Activated CD4-positive, alpha-beta T cell treated with anti-CD3 and anti-CD28 coated beads, Interleukin-2, amount 50 U/mL, for 48 hours (primary cell): ENCODE measurements around the gene RTN4R.
"Not testable (repeated sequence)": the region's sequence is repeated elsewhere in the genome, so short reads cannot be mapped to it uniquely, and the experiment has no call there.

Experiments used
- DNase-seq, 2 experiments: peaks; one replicate each; pipeline ENCODE4 v3.0.0-alpha.2; 2020

RTN4R gene

DNA sequence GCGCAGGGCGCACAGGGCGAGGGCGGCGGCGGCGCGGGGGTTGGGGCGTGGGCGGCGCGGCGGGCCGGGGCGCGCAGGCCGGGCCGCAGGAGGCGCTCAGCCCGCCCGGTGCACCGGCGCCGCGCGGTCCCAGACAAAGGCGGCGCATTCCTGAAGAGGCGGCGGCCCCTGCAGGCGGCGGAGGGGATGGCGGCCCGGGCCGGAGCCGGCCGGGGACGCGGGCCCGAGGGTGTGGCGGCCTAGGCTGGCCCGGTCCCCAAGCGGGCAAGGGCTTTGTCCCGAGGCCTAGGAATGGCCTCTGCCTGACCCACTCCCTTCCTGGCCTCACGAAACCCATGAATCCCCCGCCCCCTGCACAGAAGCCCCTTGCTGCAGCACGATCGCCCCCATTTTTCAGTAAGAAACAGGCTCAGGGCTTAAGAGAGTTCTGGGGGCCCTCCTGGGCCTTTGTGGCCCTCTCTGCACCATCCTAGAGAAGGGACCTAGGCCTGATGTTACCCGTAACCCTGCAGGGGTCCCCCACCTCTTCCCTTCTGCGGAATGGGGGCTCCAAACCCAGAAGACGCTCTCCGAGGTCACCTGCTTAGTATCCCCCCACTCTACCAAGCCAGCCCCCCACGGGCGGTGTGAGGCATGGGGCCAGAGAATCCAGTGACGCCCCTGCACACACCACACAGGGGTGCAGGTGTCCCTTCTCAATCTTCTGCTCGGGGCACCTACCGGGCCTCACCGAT is at the start of gene RTN4R:
RTN4R (minus strand) TSS at position 40 of the 734 bp plus-strand sequence. CDS start 226 bp downstream, outside the sequence.
- peak; percentile 54 to 65 for DNase-seq

DNA sequence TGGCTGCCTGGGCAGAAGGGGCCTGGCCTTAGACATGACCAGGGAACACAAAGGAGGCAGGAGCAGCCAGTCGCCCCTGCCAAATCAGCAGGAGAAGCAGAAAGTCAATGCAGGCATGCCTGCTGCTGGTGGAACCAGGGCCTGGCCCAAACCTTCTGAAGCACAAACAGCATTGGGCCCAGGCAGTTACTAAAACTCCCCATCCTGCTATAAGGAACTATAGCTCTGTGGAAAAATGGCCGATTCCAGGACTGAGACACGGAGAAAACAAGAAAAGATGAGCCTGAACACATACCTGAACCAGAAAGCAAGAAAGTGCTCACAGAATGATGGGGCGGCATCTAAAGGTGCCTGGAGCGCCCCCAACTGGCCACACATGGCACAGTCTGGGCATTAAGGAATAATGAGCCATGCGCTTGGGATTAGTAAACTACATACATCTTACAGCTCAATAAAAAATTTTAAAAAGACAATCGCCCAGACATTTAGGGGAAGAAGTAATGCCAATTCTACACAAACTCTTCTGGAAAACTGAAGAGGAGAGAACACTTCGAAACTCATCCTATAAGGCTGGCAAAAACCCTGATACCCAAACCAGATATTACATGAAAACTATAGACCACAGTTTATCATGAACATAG is 49.4 kb upstream of the RTN4R start:
- DNase-seq: peak; percentile 45 to 54

DNA sequence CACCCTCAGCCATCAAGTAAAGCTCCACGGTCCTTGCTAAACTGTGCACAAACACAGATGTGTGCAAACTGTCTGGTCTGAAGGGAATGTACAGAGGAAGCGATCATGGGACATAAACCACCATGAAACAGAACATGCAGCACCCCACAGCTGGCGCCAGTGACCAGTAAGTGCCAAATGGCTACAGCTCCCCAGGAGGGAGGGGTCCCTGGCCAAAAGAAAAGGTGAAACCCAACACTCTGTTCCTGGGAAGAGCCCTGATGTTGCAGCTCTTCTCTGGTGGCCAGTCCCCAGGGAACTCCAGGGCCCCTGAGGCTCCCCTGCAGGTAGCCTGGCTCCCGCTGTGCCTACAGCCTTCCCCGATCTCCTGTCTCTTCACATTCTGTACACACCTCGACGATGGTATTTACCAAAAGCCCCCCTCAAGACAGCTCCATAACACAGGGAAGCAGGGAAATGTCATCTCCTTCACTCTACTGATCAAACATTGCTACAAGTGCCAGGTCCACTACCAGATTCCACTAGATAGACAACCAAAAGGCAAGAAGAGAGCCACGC is 48.8 kb upstream of the RTN4R start:
- no peak for DNase-seq

DNA sequence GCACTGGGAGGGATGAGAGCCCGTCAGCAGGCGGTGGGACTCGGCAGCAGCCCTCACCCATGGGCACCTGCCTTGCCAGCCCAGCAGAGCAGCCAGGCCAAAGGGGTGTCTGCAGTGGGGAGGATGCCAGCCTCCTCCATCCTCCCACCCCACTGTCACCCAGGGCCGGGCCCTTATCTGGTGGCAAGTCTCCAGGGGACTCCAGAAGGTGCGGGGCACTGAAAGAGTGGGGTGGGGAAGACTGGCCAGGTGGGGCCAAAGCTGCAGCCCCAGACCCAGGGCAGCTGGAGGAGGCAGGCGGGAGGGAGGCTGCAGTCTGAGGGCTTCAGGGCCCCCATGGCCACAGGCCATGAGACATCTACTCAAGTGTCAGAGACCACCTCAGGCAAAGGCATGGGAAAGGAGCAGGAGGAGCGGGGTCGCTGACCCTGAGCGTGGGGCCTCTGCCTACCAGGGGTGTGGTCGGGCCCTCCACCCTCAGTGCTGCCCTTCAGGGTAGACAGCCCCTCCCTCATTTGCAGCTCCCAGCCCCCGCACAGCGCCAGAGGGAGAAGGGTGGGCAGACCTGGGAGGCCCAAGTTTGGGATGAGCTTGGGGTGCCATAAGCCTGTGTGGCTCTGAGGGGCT is 48.2 kb upstream of the RTN4R start:
- DNase-seq: no peak

DNA sequence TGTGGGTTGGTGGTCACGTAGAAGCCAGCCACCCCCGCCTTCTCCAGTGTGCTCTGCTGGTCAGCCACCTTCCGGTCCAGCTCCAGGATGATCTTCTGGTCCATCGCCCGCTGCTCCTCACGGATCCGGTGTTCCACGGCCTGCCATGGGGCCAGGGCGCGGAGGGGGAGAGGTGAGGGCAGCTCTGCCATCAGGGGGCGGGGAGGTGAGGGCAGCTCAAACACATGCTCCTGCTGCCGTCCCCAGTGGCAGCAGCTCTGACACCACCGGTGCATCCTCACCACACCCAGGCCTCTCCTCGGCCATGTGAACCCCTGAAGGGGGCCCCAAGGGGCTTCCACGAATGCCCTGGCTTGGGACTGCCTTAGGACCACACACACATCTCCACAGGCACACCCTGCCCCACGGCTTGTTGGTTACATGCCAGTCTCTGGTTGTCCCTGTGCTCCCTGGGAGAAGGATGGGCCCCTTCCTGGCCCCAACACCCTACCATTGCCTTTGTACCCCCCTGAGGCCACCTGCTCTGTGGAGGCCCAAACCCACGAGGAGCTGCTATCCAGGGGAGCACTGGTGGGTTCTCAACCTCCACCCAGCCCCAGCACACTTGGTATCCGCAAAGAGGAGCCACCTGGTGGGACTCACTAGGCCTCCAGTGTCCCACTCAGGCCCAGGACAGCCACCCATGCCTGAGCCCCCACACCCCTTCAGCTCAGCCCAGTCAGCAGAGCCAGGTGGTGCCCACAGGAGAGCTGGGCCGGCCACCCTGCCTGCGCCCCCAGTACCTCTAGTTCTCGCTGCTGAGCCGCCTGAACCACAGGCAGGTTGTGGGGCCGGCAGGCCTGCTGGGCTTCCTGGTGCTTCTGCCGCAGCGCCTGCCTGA is 47.5 kb upstream of the RTN4R start:
- no peak for DNase-seq

DNA sequence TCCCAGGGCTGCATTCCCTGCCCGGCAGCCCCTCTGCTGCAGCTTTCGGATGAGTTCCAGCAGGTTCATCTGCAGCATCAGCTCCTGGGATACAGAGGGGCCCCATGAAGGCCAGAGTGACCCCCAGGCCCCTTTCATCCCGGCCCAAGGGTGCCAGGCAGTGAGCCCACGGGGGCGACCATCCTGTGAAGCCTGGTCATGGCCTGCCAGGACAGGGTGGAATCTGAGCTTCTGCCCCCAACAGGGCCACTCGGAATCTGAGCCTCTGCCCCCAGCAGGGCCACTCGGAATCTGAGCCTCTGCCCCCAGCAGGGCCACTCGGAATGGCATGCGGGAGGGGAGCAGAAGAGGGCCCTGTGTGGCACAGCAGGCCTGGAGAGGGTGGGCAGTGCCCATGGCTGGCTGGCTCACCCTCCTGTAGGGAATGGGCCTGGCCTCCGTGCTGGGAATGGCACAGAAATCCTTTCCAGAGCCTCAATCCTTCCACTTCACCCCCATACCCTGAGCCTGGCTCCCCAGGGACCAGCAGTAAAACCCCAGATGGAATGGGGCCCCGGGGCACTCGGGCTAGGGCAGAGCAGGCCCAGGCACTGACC is 46.7 kb upstream of the RTN4R start:
- DNase-seq: not testable (repeated sequence)

DNA sequence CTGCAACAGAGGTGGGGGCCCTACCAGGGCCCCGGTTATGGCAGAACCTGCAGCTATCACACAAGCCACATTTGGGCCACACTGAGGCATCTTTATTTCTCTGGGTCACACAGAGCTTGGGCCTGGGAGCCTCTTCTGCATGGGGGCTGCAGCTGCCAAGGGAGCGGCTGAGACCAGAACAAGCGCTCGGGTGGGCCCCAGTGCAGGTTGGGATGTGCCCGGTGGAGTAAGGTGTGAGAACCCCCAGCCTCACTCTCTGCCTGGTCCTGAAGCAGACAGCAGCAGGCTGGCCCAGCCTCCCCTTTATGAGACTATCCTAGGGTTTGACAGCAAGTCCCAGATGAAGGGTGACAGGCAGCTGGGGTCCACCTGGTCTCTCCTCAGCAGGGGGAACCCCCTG is 46.1 kb upstream of the RTN4R start:
- DNase-seq: not testable (repeated sequence)

DNA sequence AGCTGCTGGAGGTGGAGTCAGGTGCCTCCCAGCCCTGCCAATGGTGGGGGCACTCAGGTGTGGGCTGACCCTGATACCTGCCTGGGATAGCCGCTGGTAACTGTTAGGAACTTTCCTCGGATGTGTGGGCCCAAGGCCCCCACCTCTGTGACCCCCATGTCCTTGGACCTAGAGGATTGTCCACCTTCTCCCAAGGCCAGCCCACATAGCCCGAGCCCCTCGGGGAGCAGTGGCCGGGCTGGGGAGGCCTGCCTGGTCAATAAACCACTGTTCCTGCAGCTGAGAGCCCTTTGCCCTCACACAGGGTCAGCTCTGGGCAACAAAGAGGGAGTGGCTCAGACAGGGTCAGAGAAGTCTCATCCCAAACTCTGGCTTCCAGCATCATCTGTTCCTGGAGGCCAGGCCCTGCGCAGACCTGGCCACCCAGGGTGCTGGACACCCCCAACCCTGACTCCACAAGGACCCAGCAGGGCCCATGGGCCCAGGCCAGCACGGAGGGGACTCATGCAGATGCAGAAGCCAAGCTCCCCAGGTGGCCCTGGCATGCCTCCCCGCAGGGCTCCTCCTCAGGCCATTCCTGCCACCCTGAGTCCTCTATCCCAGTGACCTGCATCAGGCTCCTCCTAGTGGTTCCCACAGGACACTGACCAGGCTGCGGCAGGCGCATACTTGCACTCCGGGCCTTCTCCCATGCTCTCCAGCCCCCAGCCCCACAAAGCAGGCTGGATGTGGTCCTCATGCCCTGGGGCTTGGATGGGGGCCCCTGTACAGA is 45.4 kb upstream of the RTN4R start:
- DNase-seq: not testable (repeated sequence)

DNA sequence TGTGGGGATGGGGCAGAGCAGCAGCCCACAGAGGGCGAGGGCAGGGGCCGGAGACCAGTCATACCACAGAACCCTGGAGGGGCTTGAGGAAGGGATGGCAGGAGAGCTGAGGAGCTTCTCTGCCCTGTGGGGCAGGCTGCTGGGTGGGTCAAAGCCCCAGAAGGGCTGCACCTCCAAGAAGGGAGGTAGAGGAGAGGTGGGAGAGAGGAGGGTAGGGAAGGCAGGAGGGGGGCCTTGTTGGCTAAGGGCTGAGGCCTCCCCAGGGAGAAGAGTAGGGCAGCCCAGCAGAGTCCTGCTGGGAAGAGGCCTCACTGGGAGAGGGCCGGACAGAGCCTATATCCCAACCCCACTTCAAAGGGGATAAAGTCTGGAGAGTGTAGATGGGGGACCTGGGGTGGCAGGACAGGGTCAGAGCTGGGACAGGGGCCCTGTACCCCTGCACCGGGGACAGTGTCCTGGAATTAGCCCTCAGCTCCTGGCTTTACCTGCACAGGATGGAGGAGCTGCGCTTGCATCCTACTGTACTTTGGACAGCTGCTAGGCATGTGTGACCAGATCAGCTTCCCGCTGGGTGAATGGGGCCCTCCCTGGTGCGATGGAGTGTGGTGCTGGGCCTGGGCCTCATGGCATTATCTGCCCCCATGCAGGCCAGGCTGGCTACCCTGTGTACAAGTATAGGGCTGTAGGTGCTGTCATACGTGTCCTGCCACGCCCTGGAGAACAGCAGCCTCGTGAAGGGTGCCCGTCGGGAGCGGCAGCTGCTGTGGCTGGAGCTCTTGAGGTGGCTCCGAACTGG is 44.5 kb upstream of the RTN4R start:
- no peak for DNase-seq

DNA sequence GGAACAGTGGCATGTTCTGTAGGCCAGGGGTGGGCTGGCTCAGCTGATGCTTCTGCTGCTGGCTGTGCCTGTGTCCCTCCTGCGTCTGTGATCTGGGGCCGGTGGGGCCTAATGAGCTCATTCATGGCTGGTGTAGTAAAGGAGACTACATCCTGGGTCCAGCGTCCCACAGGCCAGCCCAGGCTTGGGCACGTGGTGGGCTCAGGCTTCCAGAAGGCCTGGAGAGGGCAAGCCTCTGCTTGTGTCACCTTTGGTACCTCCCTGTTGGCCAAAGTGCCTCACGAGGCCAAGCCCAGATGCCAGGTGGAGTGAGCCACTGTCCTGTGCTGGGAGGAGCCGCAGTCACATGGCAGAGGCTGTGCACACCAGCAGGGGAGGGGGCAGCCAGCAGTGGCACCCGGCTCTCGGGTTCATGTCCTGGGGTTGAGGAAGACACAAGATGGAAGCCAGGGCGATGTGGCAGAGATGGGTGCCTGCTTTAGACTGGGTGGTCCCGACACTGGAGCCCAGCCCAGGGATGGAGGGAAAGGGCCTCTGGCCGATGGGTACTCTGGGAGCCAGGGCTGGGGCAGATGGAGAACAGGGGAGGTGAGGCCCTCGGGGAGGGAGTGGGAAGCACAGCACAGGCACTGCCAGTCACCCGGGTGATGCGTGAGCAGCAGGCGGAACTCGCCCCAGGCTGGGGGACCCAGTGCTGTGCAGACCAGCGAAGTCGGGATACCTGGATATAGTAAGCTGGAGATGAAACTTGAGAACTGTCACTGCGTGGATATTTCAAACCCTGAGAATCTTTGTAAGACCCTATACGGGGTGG is 43.3 kb upstream of the RTN4R start:
- not testable (repeated sequence) for DNase-seq

DNA sequence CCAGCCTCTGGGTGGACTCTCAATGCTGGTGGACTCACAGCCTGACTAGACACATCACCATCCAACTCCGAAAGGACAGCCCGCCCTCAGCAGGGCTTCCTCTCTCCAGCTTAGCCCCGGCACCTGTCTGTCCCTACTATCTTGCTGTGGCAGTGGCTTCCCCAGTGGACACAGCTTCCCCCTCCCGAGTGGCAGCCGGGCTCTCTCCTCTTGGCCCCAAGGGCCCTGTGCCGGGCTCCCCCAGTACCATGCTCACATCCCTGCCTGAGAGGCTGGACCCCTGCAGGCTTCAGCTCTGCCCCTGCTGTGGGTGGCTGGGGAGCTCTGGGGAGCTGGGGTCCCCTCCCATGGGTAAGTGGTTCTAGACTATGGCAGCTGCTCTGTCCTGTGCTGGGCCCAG is 42.7 kb upstream of the RTN4R start:
- DNase-seq: not testable (repeated sequence)

DNA sequence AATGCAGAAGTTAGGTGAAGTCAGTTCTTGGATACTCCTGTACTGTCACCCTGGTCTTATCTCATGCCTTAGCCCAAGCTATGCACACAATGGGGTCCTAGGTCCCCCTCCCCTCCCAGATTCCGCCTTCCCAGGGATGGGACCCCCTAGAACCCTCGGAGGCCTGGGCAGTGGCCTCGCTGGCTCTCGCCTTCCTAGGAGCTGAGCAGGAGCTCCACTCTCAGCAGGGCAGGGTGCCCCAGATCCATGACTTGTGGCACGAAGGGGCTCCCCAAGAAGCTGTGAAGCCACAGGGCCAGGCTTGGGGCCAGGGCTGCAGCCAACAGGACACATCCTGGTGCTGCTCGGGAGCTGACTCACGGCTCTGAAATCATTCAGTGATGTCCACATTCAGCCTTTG is 42.1 kb upstream of the RTN4R start:
- DNase-seq: not testable (repeated sequence)

DNA sequence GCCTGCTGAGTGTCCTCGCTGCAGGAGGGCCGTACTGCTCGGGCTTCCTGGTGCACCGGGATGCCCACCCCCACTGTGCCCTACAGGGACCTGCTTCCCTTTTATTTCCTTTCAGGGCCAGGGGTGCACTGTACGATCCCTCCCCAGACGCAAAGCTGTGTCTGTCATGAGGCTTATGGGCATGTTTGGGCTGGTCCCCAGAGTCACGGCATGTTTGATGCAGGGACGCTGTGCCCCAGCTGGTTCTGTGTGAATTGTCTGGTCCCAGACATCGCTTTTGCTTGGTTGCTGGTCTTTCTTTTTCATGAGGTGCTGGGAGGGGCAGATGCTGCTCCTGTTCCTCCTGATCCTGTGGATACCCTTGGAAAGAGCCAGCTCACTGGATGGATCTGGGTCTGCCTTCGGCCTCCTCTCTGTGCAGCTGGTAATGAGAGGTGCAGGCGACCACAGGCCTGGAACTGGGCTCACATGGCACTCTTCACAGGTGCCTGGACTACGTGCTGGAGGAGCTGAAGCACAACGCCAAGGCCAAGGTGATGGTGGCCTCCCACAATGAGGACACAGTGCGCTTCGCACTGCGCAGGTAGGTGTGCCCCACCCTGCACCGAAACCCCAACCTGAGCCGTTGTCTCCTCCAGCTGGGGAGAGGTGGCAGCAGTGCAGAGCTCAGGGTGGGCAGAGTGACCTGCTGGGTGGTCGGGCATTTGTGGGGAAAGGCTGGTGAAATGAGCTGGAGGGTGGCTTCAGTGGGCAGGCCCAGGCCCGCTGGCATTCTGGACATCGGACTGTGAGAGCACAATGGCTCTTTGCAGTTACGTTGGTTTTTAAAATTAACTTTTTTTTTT is 40.9 kb upstream of the RTN4R start:
- DNase-seq: not testable (repeated sequence)

DNA sequence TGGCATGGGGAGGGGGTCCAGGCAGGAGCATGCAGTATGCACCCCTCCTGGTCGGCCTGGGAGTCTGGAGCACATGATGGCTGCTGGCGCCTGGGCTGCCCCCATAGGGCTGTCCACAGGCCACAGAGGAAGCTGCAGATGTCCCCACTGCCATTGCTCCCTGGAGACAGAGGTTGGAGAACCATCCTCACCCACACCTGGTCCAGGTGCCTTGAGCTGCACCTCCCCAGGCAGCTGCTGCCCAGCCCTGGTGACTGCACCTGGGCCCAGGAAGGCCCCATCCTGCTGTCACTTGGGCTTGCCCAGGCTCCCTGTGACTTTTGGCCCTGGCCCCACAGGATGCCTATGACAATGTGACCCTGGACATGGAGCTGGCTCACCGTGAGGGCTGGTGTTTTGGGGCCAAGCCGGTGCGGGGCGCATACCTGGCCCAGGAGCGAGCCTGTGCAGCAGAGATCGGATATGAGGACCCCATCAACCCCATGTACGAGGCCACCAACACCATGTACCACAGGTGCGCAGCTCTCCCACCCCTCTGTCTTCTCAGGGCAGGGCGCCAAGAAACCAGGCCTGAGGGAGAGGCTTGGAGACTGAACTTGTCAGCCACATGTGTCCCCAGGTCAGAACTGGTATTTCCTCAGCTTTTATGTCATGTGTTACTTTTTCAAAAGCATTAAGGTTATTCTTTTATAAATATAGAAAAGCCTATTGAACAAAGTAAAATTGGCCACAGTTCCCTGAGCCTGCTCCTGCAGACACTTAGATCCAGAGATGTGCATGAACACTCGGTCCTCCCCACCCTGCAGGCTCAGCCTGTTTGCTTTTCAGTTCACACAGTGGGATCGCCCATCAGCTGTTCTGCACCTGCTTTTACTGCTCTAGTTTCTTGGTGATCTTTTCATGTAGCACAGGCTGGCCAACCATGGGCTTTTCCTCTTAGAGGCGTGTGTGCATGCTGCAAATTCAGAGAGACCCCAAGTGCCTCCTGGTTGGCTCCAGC is 39.6 kb upstream of the RTN4R start:
- DNase-seq: not testable (repeated sequence)

DNA sequence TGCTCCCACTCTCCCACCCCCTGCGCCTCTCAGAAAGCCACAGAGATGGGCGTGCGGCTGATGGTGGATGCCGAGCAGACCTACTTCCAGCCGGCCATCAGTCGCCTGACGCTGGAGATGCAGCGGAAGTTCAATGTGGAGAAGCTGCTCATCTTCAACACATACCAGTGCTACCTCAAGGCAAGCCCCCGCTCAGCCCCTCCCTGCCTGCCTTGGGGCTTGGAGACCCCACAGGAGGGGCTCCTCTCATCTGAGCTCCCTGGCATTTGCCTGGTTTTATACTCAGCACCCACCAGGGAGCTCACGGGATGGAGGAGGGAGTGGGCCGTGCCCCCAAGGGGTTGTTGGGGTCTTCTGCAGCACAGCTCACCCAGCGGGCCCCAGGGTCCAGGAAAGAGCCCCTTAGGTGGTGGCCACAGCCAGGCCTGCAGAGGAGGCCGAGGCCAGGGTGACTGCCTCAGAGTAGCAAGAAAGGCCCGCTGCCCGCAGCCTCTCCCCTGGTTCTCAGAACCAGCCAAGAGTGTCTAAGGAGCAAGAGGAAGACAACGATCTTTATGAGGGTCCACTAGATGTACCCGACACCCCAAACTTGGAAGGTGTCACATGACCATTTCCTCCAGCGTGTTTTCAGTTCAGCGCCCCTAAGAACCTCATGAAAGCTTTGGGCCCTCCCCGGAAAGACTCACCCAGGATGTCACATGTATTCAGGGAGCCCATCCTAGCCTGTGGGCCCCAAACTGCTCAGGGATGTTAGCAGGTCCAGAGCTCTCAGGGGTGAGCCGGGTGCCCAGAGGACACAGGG is 38.7 kb upstream of the RTN4R start:
- DNase-seq: not testable (repeated sequence)

DNA sequence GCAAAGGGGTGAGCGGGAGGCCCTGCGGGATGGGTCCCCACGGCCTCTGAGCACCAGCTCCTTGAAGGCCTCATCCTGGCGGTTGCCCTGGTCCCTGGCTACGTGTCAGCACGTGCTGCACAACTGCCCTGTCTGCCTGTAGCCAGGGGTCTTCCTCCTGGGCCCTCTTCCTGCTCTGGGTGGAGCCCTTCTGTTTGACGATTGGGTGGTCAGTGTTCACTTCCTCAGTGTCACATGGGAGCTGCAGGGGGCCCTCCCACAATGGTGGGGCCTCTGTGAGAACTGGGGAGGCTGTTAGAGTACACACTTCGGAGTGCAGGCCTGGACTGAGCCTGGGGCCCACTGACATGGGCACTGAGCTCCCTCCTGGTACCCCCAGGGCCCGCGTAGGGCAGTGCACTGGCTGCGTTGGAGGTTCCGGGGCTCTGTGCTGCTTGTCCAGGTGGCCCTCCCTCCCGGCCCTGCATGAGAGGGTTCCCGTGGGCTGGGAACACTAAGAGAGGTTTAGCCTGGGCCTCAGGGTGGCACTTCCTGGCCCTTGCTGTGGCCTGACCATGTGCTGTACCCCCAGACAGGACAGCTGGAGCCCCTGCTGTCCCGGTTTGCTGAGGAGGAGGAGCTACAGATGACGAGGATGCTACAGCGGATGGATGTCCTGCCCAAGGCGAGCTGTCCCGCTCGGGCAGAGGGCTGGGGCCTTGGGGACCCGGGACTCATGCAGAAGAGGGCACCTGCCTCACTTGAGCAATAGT is 38.0 kb upstream of the RTN4R start:
- DNase-seq: no peak
